GM12878 (cell line): Measurements from ENCODE around the gene WDR11. TPM values are rescaled to one million over a fixed set of nuclear protein-coding genes. Genes with fewer than 3 reads are reported as not detected.

Experiments
- ATAC-seq: fragments of 200-7000 bp; cut with Tn5 transposase; 3 replicates; pipeline ENCODE4 v1.9.1; 2020; ENCODE audit warnings: mild to moderate bottlenecking, moderate library complexity
- BruUV-seq: library from RNA; stranded (reverse); fragments of 400-500 nt; replicated peaks from 2 replicates; lab custom pipeline; 2021; lab: Mats Ljungman, UMichigan
- CTCF ChIA-PET: fragments of 300-600 bp; sonication (Branson Sonifier 250); formaldehyde crosslinking; extraction: SDS; loops from one replicate; lab custom pipeline; 2021; ENCODE audit warnings: inconsistent platforms; lab: Yijun Ruan, JAX
- POLR2A ChIA-PET: fragments of 350-600 bp; formaldehyde crosslinking; extraction: SDS; loops from one replicate; lab custom pipeline; 2021; ENCODE audit warnings: inconsistent platforms; lab: Charles Lee
- RAD21 ChIA-PET: fragments of 300-600 bp; sonication (Branson Sonifier 250); formaldehyde crosslinking; loops from one replicate; lab custom pipeline; 2023; ENCODE audit warnings: antibody characterized with exemption; ENCODE audit not compliant: unreplicated experiment; lab: Charles Lee
- SMC1A ChIA-PET: fragments of 300-600 bp; sonication (Branson Sonifier 250); formaldehyde crosslinking; loops from one replicate; lab custom pipeline; 2023; ENCODE audit not compliant: unreplicated experiment, uncharacterized antibody; lab: Charles Lee
- DNase-seq: peaks from one replicate; pipeline ENCODE4 v3.0.0-alpha.2; 2011; ENCODE audit warnings: low read depth, low spot score
- FAIRE-seq: peaks from 3 replicates; lab custom pipeline; 2011; peaks lifted over from hg19 to GRCh38; lab: Jason Lieb, UNC
- H2AFZ ChIP-seq: 2 replicates; pipeline ENCODE4 v1.6.0; 2011; ENCODE audit warnings: low read depth, low read length, control low read depth; ENCODE audit not compliant: control insufficient read depth
- H3K27ac ChIP-seq: 2 replicates; pipeline ENCODE4 v1.5.1; 2011; ENCODE audit warnings: control low read depth; ENCODE audit not compliant: control insufficient read depth, insufficient read depth
- H3K27me3 ChIP-seq, 2 experiments: replicated peaks in 1 of 2; 2 replicates each; pipeline versions ENCODE4 v1.6.0 to v1.6.1; 2011; ENCODE audit warnings: low read length in 1 of 2; ENCODE audit not compliant: control insufficient read depth in 2 of 2, insufficient read depth in 2 of 2
- H3K36me3 ChIP-seq, 2 experiments: 2 replicates each; pipeline ENCODE4 v1.5.1; 2011; ENCODE audit warnings: low read length in 1 of 2; ENCODE audit not compliant: control insufficient read depth in 2 of 2, insufficient read depth in 2 of 2
- H3K4me1 ChIP-seq: 2 replicates; pipeline ENCODE4 v1.6.1; 2011; ENCODE audit warnings: mild to moderate bottlenecking, low read length, moderate library complexity, mixed read lengths; ENCODE audit not compliant: control insufficient read depth, insufficient read depth
- H3K4me2 ChIP-seq: 2 replicates; pipeline ENCODE4 v1.6.0; 2011; ENCODE audit warnings: control low read depth; ENCODE audit not compliant: control insufficient read depth, insufficient read depth
- H3K4me3 ChIP-seq: fragments of 200-600 bp; sonication (generic); 2 replicates; pipeline ENCODE4 v1.5.1; 2016
- H3K79me2 ChIP-seq: 2 replicates; pipeline ENCODE4 v1.6.0; 2011; ENCODE audit warnings: low read length; ENCODE audit not compliant: control insufficient read depth, insufficient read depth
- H3K9ac ChIP-seq: 2 replicates; pipeline ENCODE4 v1.8.0; 2011; ENCODE audit warnings: low read length, control low read depth, mixed read lengths; ENCODE audit not compliant: control insufficient read depth, insufficient read depth
- H3K9me3 ChIP-seq: replicated peaks from 3 replicates; pipeline ENCODE4 v1.5.1; 2011; ENCODE audit warnings: mild to moderate bottlenecking, low read length; ENCODE audit not compliant: control insufficient read depth, insufficient read depth
- H4K20me1 ChIP-seq: 2 replicates; pipeline ENCODE4 v1.6.0; 2011; ENCODE audit not compliant: control insufficient read depth, insufficient read depth
- IRF3 ChIP-seq: fragments of 450-650 bp; IDR thresholded peaks from 2 replicates; pipeline ENCODE4 v1.6.1; 2014; ENCODE audit warnings: mild to moderate bottlenecking
- MXI1 ChIP-seq: fragments of 150-350 bp; IDR thresholded peaks from 2 replicates; pipeline ENCODE4 v1.6.1; 2011; ENCODE audit warnings: low read depth, mild to moderate bottlenecking, inconsistent platforms, low read length, improper control_type of control experiment
- NFIC ChIP-seq: IDR thresholded peaks from 2 replicates; pipeline ENCODE4 v1.6.1; 2012; ENCODE audit warnings: low read depth, mild to moderate bottlenecking, inconsistent platforms, low read length, moderate library complexity
- SMARCA5 ChIP-seq: fragments of 450-650 bp; IDR thresholded peaks from 2 replicates; pipeline ENCODE4 v1.6.1; 2017; ENCODE audit warnings: mild to moderate bottlenecking
- SUPT20H ChIP-seq: IDR thresholded peaks from 2 replicates; pipeline ENCODE4 v1.6.1; 2011; ENCODE audit warnings: low read depth, mild to moderate bottlenecking, low read length, moderate library complexity, borderline replicate concordance; ENCODE audit not compliant: control insufficient read depth
- USF2 ChIP-seq: IDR thresholded peaks from 2 replicates; pipeline ENCODE4 v1.6.1; 2011; ENCODE audit warnings: low read depth, low read length, improper control_type of control experiment, borderline replicate concordance
- ZNF24 ChIP-seq: fragments of 450-650 bp; IDR thresholded peaks from 2 replicates; pipeline ENCODE4 v1.6.1; 2017; ENCODE audit warnings: antibody characterized with exemption, mild to moderate bottlenecking
- ZNF384 ChIP-seq: IDR thresholded peaks from 2 replicates; pipeline ENCODE4 v1.6.1; 2012; ENCODE audit warnings: low read depth, mild to moderate bottlenecking, low read length, improper control_type of control experiment, borderline replicate concordance
- in situ Hi-C: fragments of 300-500 bp; cut with MboI; formaldehyde crosslinking; loops from 9 replicates; pipeline ENCODE4 v1.14.3; 2018; ENCODE audit warnings: mixed read lengths
- intact Hi-C: fragments of 100-400 bp; cut with micrococcal nuclease; formaldehyde crosslinking; loops from one replicate; pipeline ENCODE4 v1.14.2; 2022; ENCODE audit not compliant: unreplicated experiment
- polyA plus RNA-seq, 11 experiments: library from polyadenylated mRNA; depleted of rRNA in 4 of 11; unstranded in 6 of 11; stranded (reverse) in 5 of 11; fragments of >200 nt; fragmentation: Nextera tagmentation in 4 of 11; fragmentation: Illumina TruSeq in 1 of 11; extraction: Ambion mirVana in 4 of 11; extraction: Trizol in 1 of 11; gene quantifications; 1 replicate in 1 of 11; 2 replicates in 10 of 11; pipeline versions ENCODE4 v1.2.1 to v1.2.3, GENCODE V29; 2011 to 2016; ENCODE audit warnings: inconsistent platforms in 2 of 11, missing spikeins in 2 of 11, low read depth in 1 of 11
- total RNA-seq, 4 experiments: library from RNA; depleted of rRNA in 3 of 4; stranded (reverse); fragments of >200 nt in 3 of 4; fragmentation: Illumina TruSeq in 1 of 4; extraction: Trizol in 1 of 4; gene quantifications; 2 replicates each; pipeline versions ENCODE4 v1.2.1 to v1.2.3, GENCODE V29; 2013 to 2021

Gene WDR11
- total and polyA plus RNA-seq, 10 of the 15 experiments (the other 5 are each of a cell fraction or from before 2014, with no cell fraction given) = 21.3 to 132 (median 42.6) TPM

GRCh38 chr10:120873741-120874140 is 22.6 kb downstream of the WDR11 start:
- Histone ChIP-seq H3K4me2 (no peak overlapping the region), H3K27ac (no peak overlapping the region)
- ChIA-PET SMC1A (interaction anchor here (1.2 kb wide), 1 partner anchor 12 kb away, joined by 5 read pairs; no protein-coding TSS in a partner anchor), POLR2A (no interaction called here)
- no peak for DNase-seq
- TF ChIP-seq ZNF384 = no peak
- TF ChIP-seq ZNF24 = no peak
- TF ChIP-seq NFIC = no peak
- TF ChIP-seq SUPT20H = no peak
- no peak for TF ChIP-seq MXI1
- TF ChIP-seq IRF3 = no peak
- no peak for TF ChIP-seq SMARCA5
- no peak for TF ChIP-seq USF2
- TF ChIP-seq, all 136 proteins: peak for 0
- in situ Hi-C loops = no loop called here
- intact Hi-C loops = no loop called here
- Histone ChIP-seq H3K4me3 (no peak overlapping the region), H2AFZ (no peak overlapping the region), H3K27me3 (no peaks in the 10 kb centered on the region), H4K20me1 (no peaks in the 10 kb centered on the region), H3K79me2 (no peaks in the 10 kb centered on the region), H3K4me1 (no peaks in the 10 kb centered on the region), H3K9ac (no peak overlapping the region), H3K9me3 (no peaks in the 10 kb centered on the region), H3K36me3 (peaks cover 0 to 19% of the 10 kb centered on the region in 2 experiments; a peak in 2 of 4 replicates)
- no peak for ATAC-seq
- ChIA-PET CTCF (interaction anchor here (1.4 kb wide), 1 partner anchor 10 kb away, joined by 4 read pairs; no protein-coding TSS in a partner anchor), RAD21 (interaction anchor here (0.6 kb wide), 1 partner anchor 834 kb away, joined by 3 read pairs; no protein-coding TSS in a partner anchor)
- no TSS peak for BruUV-seq
- FAIRE-seq = no peak
